ENCODE data around the gene SPINK14. TPM values are rescaled to one million over a fixed set of nuclear protein-coding genes. Genes with fewer than 3 reads are reported as not detected.

Gene SPINK14
- total RNA-seq, 1 donor from 2014 or later: not detected

- ChIA-PET CTCF (no interaction called here), POLR2A (no interaction called here)
- H3K4me1 Mint-ChIP-seq: peaks cover 2% of the 10 kb centered on the region
- no peaks in the 10 kb centered on the region for H3K9me3 Mint-ChIP-seq
- intact Hi-C loops (cut with micrococcal nuclease): no loop called here
- no peaks in the 10 kb centered on the region for H3K36me3 Mint-ChIP-seq (ENCODE audit: low read depth)
- H3K4me3 Mint-ChIP-seq: no peak overlapping the region
- ATAC-seq (ENCODE audit: low read depth): no peak
- no peak overlapping the region for H3K27ac Mint-ChIP-seq
- TF ChIP-seq CTCF (IDR thresholded peaks at IDR 0.05): no peak
- no peaks in the 10 kb centered on the region for H3K27me3 Mint-ChIP-seq
- DNase-seq: no peak
Measured at GRCh38 chr5:148205865-148206264, 37.5 kb downstream of the SPINK14 start.

GRCh38 chr5:148206620-148207019, 38.3 kb downstream of the SPINK14 start:
- Mint-ChIP-seq H3K36me3 (ENCODE audit: low read depth) (no peaks in the 10 kb centered on the region), H3K27me3 (no peaks in the 10 kb centered on the region), H3K4me3 (no peak overlapping the region), H3K27ac (no peak overlapping the region), H3K9me3 (no peaks in the 10 kb centered on the region), H3K4me1 (no peaks in the 10 kb centered on the region)
- ATAC-seq (ENCODE audit: low read depth) (no peak), DNase-seq (no peak)
- ChIA-PET POLR2A (no interaction called here), CTCF (no interaction called here)
- no peak for TF ChIP-seq CTCF (IDR thresholded peaks at IDR 0.05)
- intact Hi-C loops (cut with micrococcal nuclease): no loop called here

- no peak overlapping the region for H3K27ac Mint-ChIP-seq
- CTCF ChIA-PET: no interaction called here
- no peak for TF ChIP-seq CTCF (IDR thresholded peaks at IDR 0.05)
- no peaks in the 10 kb centered on the region for H3K9me3 Mint-ChIP-seq
- no peaks in the 10 kb centered on the region for H3K36me3 Mint-ChIP-seq (ENCODE audit: low read depth)
- DNase-seq: no peak
- POLR2A ChIA-PET: no interaction called here
- H3K27me3 Mint-ChIP-seq: peaks cover under 1% of the 10 kb centered on the region
- no peak for ATAC-seq (ENCODE audit: low read depth)
- no peaks in the 10 kb centered on the region for H3K4me1 Mint-ChIP-seq
- H3K4me3 Mint-ChIP-seq: no peak overlapping the region
- intact Hi-C loops (cut with micrococcal nuclease): no loop called here
Measured at GRCh38 chr5:148208226-148208625, 39.9 kb downstream of the SPINK14 start.

- H3K27me3 Mint-ChIP-seq: peaks cover 2% of the 10 kb centered on the region
- intact Hi-C loops (cut with micrococcal nuclease): no loop called here
- H3K4me3 Mint-ChIP-seq: no peak overlapping the region
Measured at GRCh38 chr5:148209151-148209770, 40.9 kb downstream of the SPINK14 start.

GRCh38 chr5:148214665-148215185, 46.4 kb downstream of the SPINK14 start:
- ChIA-PET POLR2A (no interaction called here), CTCF (no interaction called here)
- H3K4me1 Mint-ChIP-seq: no peaks in the 10 kb centered on the region
- no peak overlapping the region for H3K27ac Mint-ChIP-seq
- no peaks in the 10 kb centered on the region for H3K36me3 Mint-ChIP-seq (ENCODE audit: low read depth)
- intact Hi-C loops (cut with micrococcal nuclease): no loop called here
- no peak for ATAC-seq (ENCODE audit: low read depth)
- no peak for TF ChIP-seq CTCF (IDR thresholded peaks at IDR 0.05)
- H3K27me3 Mint-ChIP-seq: peaks cover 2% of the 10 kb centered on the region
- H3K9me3 Mint-ChIP-seq: peaks cover 8% of the 10 kb centered on the region
- no peak overlapping the region for H3K4me3 Mint-ChIP-seq
- no peak for DNase-seq

More at GRCh38 chr5:148209151-148209770, 40.9 kb downstream of the SPINK14 start:
- ATAC-seq (ENCODE audit: low read depth): no peak
- DNase-seq: no peak
- no peaks in the 10 kb centered on the region for H3K4me1 Mint-ChIP-seq
- no peak overlapping the region for H3K27ac Mint-ChIP-seq
- POLR2A ChIA-PET: no interaction called here
- no peaks in the 10 kb centered on the region for H3K36me3 Mint-ChIP-seq (ENCODE audit: low read depth)
- no peak for TF ChIP-seq CTCF (IDR thresholded peaks at IDR 0.05)
- H3K9me3 Mint-ChIP-seq: no peaks in the 10 kb centered on the region
- CTCF ChIA-PET: interaction anchor here (0.6 kb wide), 1 partner anchor 826 kb away, joined by 3 read pairs; no protein-coding TSS in a partner anchor

Measured in activated B cell treated with CpG ODN at 0.5 μM for 24 hours (primary cell).